Esophagus muscularis mucosa (tissue), 4 donors: ENCODE measurements around the gene STK25.

Source experiments
- EP300 ChIP-seq: sonication (generic); formaldehyde crosslinking; IDR thresholded peaks from one replicate; pipeline ENCODE4 v1.6.1; 2017; ENCODE audit warnings: antibody characterized with exemption
- POLR2A ChIP-seq: fragments of 450-650 bp; IDR thresholded peaks from one replicate; pipeline ENCODE4 v1.6.1; 2017; ENCODE audit warnings: antibody characterized with exemption, moderate library complexity, mild to moderate bottlenecking, low read depth
- POLR2AphosphoS5 ChIP-seq, 2 donors: sonication (generic); formaldehyde crosslinking; IDR thresholded peaks; one replicate each; pipeline ENCODE4 v1.6.1; 2017; ENCODE audit warnings: antibody characterized with exemption in 2 of 2
- TF ChIP-seq, protein P1 (sequence below), 3 experiments: fragments of 200-600 bp in 2 of 3; fragments of 450-650 bp in 1 of 3; sonication (generic) in 2 of 3; IDR thresholded peaks; one replicate each; pipeline ENCODE4 v1.5.1; 2017 to 2019; ENCODE audit warnings: antibody characterized with exemption in 3 of 3, mild to moderate bottlenecking in 2 of 3, moderate library complexity in 1 of 3

DNA sequence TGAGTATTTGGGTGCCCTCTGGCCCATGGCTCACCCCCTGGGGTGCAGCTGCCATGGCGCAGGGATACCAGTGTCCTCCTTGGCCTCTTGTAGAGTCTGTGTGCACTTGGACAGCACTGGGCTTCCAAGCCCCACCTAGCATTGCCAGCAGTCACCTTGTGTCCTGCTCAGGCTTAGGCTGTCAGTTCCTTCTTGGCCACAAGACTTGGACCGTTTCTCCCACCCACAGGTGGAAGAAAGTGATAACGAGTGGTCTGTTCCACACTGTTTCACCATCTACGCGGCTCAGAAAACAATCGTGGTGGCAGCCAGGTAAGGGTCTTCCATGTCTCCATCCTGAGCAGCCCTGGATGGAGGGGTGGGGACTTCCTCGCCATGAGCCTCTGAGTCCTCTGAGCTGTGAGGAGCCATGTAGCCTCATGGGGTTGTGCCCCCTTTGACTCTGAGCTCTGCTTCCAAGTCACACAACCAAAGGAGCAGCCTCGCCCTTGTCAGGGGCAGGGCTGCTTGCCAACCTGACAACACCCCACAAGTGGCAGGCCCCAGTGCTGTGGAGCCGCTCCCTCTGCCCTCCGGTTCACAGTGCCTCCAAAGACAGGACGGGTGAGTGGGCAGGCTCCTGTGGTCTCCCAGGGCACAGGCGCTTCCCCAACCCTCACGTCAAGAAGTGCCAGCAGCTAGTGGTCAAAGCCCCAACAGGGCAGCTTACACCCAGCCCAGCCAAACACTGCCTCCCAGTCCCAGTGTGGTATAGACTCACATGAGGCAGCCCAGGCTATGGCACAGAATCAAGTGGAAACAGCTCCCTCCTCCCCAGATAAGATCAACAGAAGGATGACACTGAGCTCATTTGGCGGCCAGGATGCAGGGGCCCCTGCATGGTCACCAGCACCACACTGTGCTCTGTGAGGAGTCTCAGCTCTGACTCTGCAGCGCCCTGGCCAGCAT lies 18.4 kb downstream of the STK25 start:
- TF ChIP-seq, protein P1, sequence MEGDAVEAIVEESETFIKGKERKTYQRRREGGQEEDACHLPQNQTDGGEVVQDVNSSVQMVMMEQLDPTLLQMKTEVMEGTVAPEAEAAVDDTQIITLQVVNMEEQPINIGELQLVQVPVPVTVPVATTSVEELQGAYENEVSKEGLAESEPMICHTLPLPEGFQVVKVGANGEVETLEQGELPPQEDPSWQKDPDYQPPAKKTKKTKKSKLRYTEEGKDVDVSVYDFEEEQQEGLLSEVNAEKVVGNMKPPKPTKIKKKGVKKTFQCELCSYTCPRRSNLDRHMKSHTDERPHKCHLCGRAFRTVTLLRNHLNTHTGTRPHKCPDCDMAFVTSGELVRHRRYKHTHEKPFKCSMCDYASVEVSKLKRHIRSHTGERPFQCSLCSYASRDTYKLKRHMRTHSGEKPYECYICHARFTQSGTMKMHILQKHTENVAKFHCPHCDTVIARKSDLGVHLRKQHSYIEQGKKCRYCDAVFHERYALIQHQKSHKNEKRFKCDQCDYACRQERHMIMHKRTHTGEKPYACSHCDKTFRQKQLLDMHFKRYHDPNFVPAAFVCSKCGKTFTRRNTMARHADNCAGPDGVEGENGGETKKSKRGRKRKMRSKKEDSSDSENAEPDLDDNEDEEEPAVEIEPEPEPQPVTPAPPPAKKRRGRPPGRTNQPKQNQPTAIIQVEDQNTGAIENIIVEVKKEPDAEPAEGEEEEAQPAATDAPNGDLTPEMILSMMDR (IDR thresholded peaks at IDR 0.05) = no peak
- TF ChIP-seq POLR2A (no peak), EP300 (no peak), POLR2AphosphoS5 (IDR thresholded peaks at IDR 0.05) (no peak)
